Thyroid gland (tissue), 4 donors: ENCODE data around the gene PCYT2. TPM values are rescaled to one million over a fixed set of nuclear protein-coding genes. Genes with fewer than 3 reads are reported as not detected.

Experiments
- DNase-seq, 2 donors: peaks; one replicate each; pipeline ENCODE4 v3.0.0-alpha.2; 2019
- H3K27ac ChIP-seq, 3 donors: fragments of 200-600 bp; sonication (generic); 1 replicate in 2 of 3; 2 replicates in 1 of 3; pipeline ENCODE4 v1.5.1; 2016 to 2019; ENCODE audit warnings: mild to moderate bottlenecking in 1 of 3, moderate library complexity in 1 of 3
- H3K27me3 ChIP-seq: fragments of 200-600 bp; sonication (generic); one replicate; pipeline ENCODE4 v1.5.1; 2019
- H3K36me3 ChIP-seq, 2 donors: fragments of 200-600 bp; sonication (generic); one replicate each; pipeline ENCODE4 v1.5.1; 2016 to 2019
- H3K4me1 ChIP-seq, 2 donors: fragments of 200-600 bp; sonication (generic); one replicate each; pipeline ENCODE4 v1.5.1; 2017 to 2019
- H3K4me3 ChIP-seq, 3 donors: fragments of 200-600 bp; sonication (generic); replicated peaks in 1 of 3; 1 replicate in 2 of 3; 2 replicates in 1 of 3; pipeline ENCODE4 v1.5.1; 2016; ENCODE audit warnings: mild to moderate bottlenecking in 1 of 3
- H3K9me3 ChIP-seq: fragments of 200-600 bp; sonication (generic); one replicate; pipeline ENCODE4 v1.5.1; 2017
- POLR2A ChIP-seq, 2 donors: fragments of 450-650 bp; IDR thresholded peaks; one replicate each; pipeline ENCODE4 v1.6.1; 2017; ENCODE audit warnings: antibody characterized with exemption in 2 of 2, mild to moderate bottlenecking in 2 of 2, moderate library complexity in 1 of 2
- WGBS, 2 donors: methylation state at CpG; one replicate each; pipeline ENCODE4 v1.1.5; 2017; 5-methylcytosine and 5-hydroxymethylcytosine counted together
- intact Hi-C: fragments of 100-400 bp; cut with DNase I; formaldehyde crosslinking; loops from one replicate; pipeline ENCODE4 v1.15.1; 2023
- total RNA-seq, 4 donors: library from RNA; depleted of rRNA; stranded (reverse); fragments of >200 nt; gene quantifications; one replicate each; pipeline ENCODE4 v1.2.3, GENCODE V29; 2016
- TF ChIP-seq, protein P1 (sequence below), 6 experiments: fragments of 200-600 bp in 3 of 6; fragments of 450-650 bp in 3 of 6; sonication (generic) in 3 of 6; IDR thresholded peaks; one replicate each; pipeline ENCODE4 v1.5.1; 2016 to 2019; ENCODE audit warnings: antibody characterized with exemption in 6 of 6, mild to moderate bottlenecking in 2 of 6, inconsistent platforms in 1 of 6, moderate library complexity in 1 of 6

PCYT2 gene
- total RNA-seq, 4 donors from 2014 or later = 30.4 to 36.5 (median 34.2) TPM

DNA sequence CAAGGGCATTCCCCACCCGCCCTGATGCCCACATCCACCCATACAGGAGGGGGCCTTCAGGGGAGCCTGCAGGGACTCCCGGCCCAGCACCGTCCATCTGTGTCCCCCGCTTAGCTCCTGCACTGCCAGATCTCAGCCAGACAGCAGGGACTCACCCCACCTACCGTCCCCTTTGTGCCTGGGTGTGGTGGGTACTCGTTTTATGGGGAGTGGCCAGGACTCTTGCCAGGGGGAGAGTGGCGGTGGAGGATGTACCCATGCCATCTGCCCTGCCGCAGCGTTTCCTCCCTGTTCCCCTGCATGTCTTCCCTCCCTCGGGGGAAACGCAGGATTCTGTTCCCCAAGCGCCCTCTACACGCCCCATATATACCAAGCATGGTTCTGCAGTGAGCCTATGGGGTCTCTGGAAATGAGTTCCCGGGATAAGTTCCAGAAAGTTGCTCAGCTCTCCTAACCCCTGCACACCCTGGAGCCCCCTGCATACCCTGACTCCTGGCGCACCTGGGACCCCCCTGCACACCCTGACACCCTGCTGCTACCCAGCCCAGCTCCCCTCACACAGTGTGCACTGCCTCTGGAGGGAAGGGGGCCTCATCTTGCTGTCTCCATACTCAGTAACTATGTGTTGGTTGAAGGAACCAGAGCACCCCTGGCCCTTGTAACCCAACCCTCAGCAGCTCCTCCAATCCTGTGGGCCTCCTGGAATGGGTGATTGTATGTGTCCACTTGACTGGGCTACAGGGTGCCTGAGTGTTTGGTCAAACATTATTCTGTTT, 20.5 kb upstream of the PCYT2 start:
- H3K4me3 ChIP-seq = no peak overlapping the region
- WGBS, 2 donors = 51 to 66% methylated on average over 10 to 12 of the region's 15 CpGs
- TF ChIP-seq, protein P1, sequence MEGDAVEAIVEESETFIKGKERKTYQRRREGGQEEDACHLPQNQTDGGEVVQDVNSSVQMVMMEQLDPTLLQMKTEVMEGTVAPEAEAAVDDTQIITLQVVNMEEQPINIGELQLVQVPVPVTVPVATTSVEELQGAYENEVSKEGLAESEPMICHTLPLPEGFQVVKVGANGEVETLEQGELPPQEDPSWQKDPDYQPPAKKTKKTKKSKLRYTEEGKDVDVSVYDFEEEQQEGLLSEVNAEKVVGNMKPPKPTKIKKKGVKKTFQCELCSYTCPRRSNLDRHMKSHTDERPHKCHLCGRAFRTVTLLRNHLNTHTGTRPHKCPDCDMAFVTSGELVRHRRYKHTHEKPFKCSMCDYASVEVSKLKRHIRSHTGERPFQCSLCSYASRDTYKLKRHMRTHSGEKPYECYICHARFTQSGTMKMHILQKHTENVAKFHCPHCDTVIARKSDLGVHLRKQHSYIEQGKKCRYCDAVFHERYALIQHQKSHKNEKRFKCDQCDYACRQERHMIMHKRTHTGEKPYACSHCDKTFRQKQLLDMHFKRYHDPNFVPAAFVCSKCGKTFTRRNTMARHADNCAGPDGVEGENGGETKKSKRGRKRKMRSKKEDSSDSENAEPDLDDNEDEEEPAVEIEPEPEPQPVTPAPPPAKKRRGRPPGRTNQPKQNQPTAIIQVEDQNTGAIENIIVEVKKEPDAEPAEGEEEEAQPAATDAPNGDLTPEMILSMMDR (IDR thresholded peaks at IDR 0.05) = no peak
- no peak for TF ChIP-seq POLR2A (IDR thresholded peaks at IDR 0.05)
- H3K27ac ChIP-seq = no peak overlapping the region
- no peaks in the 10 kb centered on the region for H3K36me3 ChIP-seq
- no peak for DNase-seq
- H3K9me3 ChIP-seq = no peaks in the 10 kb centered on the region
- intact Hi-C loops = no loop called here
- H3K27me3 ChIP-seq = no peaks in the 10 kb centered on the region
- peaks cover 9 to 14% of the 10 kb centered on the region in 2 donors for H3K4me1 ChIP-seq

DNA sequence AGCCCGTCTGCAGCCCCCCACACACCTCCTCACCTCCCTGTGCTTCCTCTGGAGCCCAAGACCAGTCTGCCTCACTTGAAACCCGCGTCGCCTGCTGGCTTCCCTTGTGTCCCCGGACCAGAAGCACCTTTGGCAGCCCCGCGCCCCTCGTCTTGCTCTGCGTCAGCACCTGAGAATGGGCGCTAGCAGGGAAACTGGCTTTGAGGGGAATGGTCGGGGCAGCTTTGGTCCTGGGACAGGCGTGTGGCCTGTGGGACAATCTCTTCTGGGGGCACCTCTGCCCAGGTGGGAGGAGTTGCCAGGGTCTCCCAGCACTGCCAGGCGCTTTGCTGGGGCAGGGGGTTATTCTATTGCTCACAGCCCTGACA, 20.0 kb upstream of the PCYT2 start:
- no peak for DNase-seq
- WGBS, 2 donors = 64 to 78% methylated on average over 7 to 12 of the region's 13 CpGs
- Histone ChIP-seq H3K36me3 (no peaks in the 10 kb centered on the region), H3K9me3 (no peaks in the 10 kb centered on the region), H3K4me1 (peaks cover 9 to 12% of the 10 kb centered on the region in 2 donors), H3K27ac (no peak overlapping the region), H3K4me3 (no peak overlapping the region), H3K27me3 (no peaks in the 10 kb centered on the region)
- TF ChIP-seq POLR2A (IDR thresholded peaks at IDR 0.05) = no peak
- TF ChIP-seq, protein P1 (IDR thresholded peaks at IDR 0.05) = no peak
- intact Hi-C loops = no loop called here

DNA sequence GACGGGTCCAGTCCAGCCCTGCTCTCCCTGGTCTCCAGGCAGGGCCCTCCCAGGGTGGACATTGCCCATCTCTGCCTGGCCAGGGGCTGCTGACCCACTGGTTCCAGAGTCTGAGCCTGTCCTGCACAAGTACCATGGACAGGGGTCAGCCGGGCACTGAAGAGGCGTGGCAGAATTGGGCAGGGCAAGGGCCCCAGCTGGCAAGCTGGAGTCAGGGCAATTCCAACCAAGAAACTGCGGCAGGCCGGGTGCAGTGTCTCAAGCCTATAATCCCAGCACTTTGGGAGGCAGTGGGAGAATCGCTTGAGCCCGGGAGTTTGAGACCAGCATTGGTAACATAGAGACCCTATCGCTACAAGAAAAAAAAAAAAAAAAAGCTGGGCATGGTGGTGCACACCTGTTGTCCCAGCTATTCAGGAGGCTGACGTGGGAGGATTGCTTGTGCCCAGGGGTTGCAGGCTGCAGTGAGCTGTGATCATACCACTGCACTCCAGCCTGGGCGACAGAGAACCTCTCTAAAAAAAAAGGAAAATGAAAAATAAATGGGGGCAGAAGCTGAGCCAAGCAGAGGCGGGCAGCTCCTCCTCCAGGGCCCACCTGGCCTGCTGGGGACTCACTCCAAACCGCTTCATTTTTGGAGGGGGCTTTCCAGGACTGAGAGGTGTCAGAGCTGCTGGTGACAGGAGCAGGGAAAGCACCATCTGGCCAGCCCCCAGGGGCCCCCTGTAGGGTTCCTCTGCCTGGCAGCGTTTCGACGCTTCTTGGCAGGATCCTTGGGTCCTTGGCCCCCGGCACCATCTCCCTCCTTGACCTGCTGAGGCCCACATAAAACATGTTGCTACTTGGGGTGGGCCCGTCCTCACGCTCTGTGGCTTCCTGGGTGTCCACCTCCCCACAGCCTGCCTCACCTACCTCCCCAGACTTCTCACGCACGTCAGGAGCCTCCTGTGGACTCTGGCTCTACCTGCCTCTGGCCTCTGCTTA, 19.2 kb upstream of the PCYT2 start:
- H3K4me3 ChIP-seq = no peak overlapping the region
- TF ChIP-seq, protein P1 (IDR thresholded peaks at IDR 0.05) = no peak
- TF ChIP-seq POLR2A (IDR thresholded peaks at IDR 0.05) = no peak
- WGBS, 2 donors = 85% methylated on average over 13 to 15 of the region's 20 CpGs
- H3K36me3 ChIP-seq = no peaks in the 10 kb centered on the region
- H3K27me3 ChIP-seq = no peaks in the 10 kb centered on the region
- no peaks in the 10 kb centered on the region for H3K9me3 ChIP-seq
- intact Hi-C loops = no loop called here
- no peak overlapping the region for H3K27ac ChIP-seq
- H3K4me1 ChIP-seq = peaks cover 12 to 19% of the 10 kb centered on the region in 2 donors
- DNase-seq = no peak

DNA sequence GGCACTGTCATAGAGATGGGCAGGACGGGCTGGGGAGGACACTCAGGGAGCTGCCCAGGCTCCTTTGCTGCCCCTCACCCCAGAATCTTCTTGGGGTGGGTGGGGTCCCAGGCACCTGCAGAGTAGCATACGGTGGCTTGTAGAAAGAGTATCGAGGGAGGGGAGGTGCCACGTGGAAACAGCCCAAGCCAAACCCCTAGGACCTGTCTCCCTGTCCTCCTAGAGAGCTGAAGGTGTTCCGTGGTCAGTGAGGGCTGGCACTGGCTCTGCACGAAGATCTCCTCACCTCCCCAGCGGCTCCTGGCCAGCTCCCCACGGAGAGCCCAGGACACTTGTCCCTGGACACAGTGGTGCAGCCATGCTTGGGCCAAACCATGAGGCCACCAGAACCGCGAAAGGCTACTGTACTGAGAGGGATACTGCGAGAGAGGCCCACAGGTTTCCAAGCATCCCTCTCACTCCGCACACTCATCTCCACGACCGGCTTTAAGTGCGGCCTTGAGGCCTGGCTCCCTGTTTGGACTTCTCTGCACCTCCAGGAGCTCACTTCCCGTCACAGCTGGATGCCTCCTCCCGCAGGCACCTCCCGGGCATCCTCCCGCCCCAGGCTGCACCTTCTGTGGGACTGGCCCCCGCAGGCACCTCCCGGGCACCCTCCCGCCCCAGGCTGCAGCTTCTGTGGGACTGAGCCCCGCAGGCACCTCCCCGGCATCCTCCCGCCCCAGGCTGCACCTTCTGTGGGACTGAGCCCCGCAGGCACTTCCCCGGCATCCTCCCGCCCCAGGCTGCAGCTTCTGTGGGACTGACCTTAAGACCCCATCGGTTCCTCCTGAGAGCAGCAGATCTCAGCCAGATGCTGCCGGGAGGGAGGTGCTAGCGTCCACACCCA, 18.3 kb upstream of the PCYT2 start:
- H3K36me3 ChIP-seq = no peaks in the 10 kb centered on the region
- peaks cover 21 to 29% of the 10 kb centered on the region in 2 donors for H3K4me1 ChIP-seq
- DNase-seq = no peak
- no peak overlapping the region for H3K4me3 ChIP-seq
- no peaks in the 10 kb centered on the region for H3K9me3 ChIP-seq
- H3K27me3 ChIP-seq = no peaks in the 10 kb centered on the region
- 89 to 92% methylated on average over 25 to 31 of the region's 31 CpGs for WGBS, 2 donors
- no peak overlapping the region for H3K27ac ChIP-seq
- intact Hi-C loops = no loop called here
- no peak for TF ChIP-seq POLR2A (IDR thresholded peaks at IDR 0.05)
- TF ChIP-seq, protein P1 (IDR thresholded peaks at IDR 0.05) = no peak
